H1 (cell line): ENCODE results near the gene FGF18. TPM values are rescaled to one million over a fixed set of nuclear protein-coding genes. Genes with fewer than 3 reads are reported as not detected.

Source experiments
- CTCF ChIA-PET: fragments of 300-600 bp; sonication (Branson Sonifier 250); formaldehyde crosslinking; loops from one replicate; lab custom pipeline; 2021; ENCODE audit not compliant: partially characterized antibody; lab: Charles Lee
- POLR2A ChIA-PET: fragments of 300-600 bp; sonication (Branson Sonifier 250); formaldehyde crosslinking; loops from one replicate; lab custom pipeline; 2021; ENCODE audit warnings: inconsistent platforms; ENCODE audit not compliant: partially characterized antibody; lab: Charles Lee
- DNase-seq, 2 experiments: peaks; one replicate each; pipeline versions ENCODE4 v3.0.0 to v3.0.0-alpha.2; 2010 to 2022; ENCODE audit warnings: low spot score in 2 of 2, low read depth in 1 of 2, mixed read lengths in 1 of 2
- FAIRE-seq: peaks from 2 replicates; lab custom pipeline; 2011; peaks lifted over from hg19 to GRCh38; lab: Jason Lieb, UNC
- H2AFZ ChIP-seq: 2 replicates; pipeline ENCODE4 v1.8.1; 2012; ENCODE audit warnings: low read length, inconsistent platforms
- H2AK5ac ChIP-seq: 2 replicates; pipeline ENCODE4 v1.6.1; 2013; ENCODE audit warnings: low read depth, low read length
- H2BK120ac ChIP-seq: replicated peaks from 2 replicates; pipeline ENCODE3; 2013; ENCODE audit warnings: low read depth, low read length, inconsistent platforms
- H2BK12ac ChIP-seq: 2 replicates; pipeline ENCODE4 v1.6.1; 2013; ENCODE audit warnings: low read depth, low read length
- H2BK15ac ChIP-seq: 2 replicates; pipeline ENCODE4 v1.6.1; 2013; ENCODE audit warnings: low read length
- H2BK20ac ChIP-seq: 2 replicates; pipeline ENCODE4 v1.6.1; 2013; ENCODE audit warnings: low read length
- H2BK5ac ChIP-seq: 2 replicates; pipeline ENCODE4 v1.6.1; 2013; ENCODE audit warnings: low read depth, low read length
- H3K14ac ChIP-seq: 2 replicates; pipeline ENCODE4 v1.6.1; 2013; ENCODE audit warnings: inconsistent platforms; ENCODE audit not compliant: insufficient read length
- H3K18ac ChIP-seq: 2 replicates; pipeline ENCODE4 v1.6.1; 2013; ENCODE audit warnings: low read length; ENCODE audit errors: extremely low read depth
- H3K23ac ChIP-seq: 2 replicates; pipeline ENCODE4 v1.6.1; 2013; ENCODE audit warnings: inconsistent platforms; ENCODE audit not compliant: insufficient read length
- H3K23me2 ChIP-seq: 2 replicates; pipeline ENCODE4 v1.6.1; 2013; ENCODE audit warnings: low read depth, low read length
- H3K27ac ChIP-seq: 2 replicates; pipeline ENCODE4 v1.6.1; 2011; ENCODE audit warnings: low read depth, low read length, inconsistent platforms
- H3K27me3 ChIP-seq, 4 experiments: replicated peaks in 1 of 4; 1 replicate in 1 of 4; 2 replicates in 3 of 4; pipeline versions ENCODE4 v1.6.1 to v1.8.1; 2011 to 2013; ENCODE audit warnings: low read length in 3 of 4, mild to moderate bottlenecking in 3 of 4, inconsistent platforms in 2 of 4, mixed read lengths in 2 of 4, moderate library complexity in 1 of 4; ENCODE audit not compliant: control insufficient read depth in 3 of 4, insufficient read depth in 3 of 4; ENCODE audit errors: extremely low read depth in 1 of 4
- H3K36me3 ChIP-seq, 4 experiments: 2 replicates each; pipeline versions ENCODE4 v1.6.1 to v1.8.1; 2011 to 2013; ENCODE audit warnings: mild to moderate bottlenecking in 4 of 4, low read length in 3 of 4, moderate library complexity in 2 of 4, control low read depth in 1 of 4, inconsistent platforms in 1 of 4; ENCODE audit not compliant: insufficient read depth in 4 of 4, control insufficient read depth in 2 of 4
- H3K4ac ChIP-seq: replicated peaks from 2 replicates; pipeline ENCODE3; 2013; ENCODE audit warnings: low read length, low read depth, mixed read lengths, inconsistent platforms; ENCODE audit not compliant: insufficient read length
- H3K4me1 ChIP-seq, 4 experiments: replicated peaks in 1 of 4; 1 replicate in 1 of 4; 2 replicates in 3 of 4; pipeline versions ENCODE4 v1.6.1 to v1.8.1; 2011 to 2013; ENCODE audit warnings: low read length in 3 of 4, inconsistent platforms in 2 of 4, mixed read lengths in 1 of 4; ENCODE audit not compliant: insufficient read depth in 4 of 4, control insufficient read depth in 3 of 4
- H3K4me2 ChIP-seq, 2 experiments: 2 replicates each; pipeline versions ENCODE4 v1.6.1 to v1.8.1; 2011 to 2013; ENCODE audit warnings: low read depth in 2 of 2, low read length in 2 of 2, control low read depth in 1 of 2, inconsistent platforms in 1 of 2, mild to moderate bottlenecking in 1 of 2; ENCODE audit not compliant: insufficient read depth in 1 of 2
- H3K4me3 ChIP-seq, 4 experiments: fragments of 200-600, 300-600 bp in 1 of 4; sonication (generic), shearing (Covaris generic), sonication (Bioruptor Twin) in 1 of 4; 2 replicates each; pipeline versions ENCODE4 v1.5.1 to v1.8.1; 2011 to 2016; ENCODE audit warnings: low read length in 4 of 4, low read depth in 3 of 4, control low read depth in 2 of 4, inconsistent platforms in 2 of 4, mild to moderate bottlenecking in 2 of 4, mixed read lengths in 1 of 4, moderate library complexity in 1 of 4; ENCODE audit not compliant: insufficient read depth in 2 of 4; ENCODE audit errors: extremely low read depth in 1 of 4
- H3K56ac ChIP-seq: replicated peaks from 2 replicates; pipeline ENCODE3; 2013; ENCODE audit warnings: low read depth, mild to moderate bottlenecking, mixed read lengths, low read length, inconsistent platforms; ENCODE audit not compliant: insufficient read length
- H3K79me1 ChIP-seq: 2 replicates; pipeline ENCODE4 v1.6.1; 2013; ENCODE audit warnings: low read depth, low read length, control low read depth
- H3K79me2 ChIP-seq, 2 experiments: 2 replicates each; pipeline versions ENCODE4 v1.6.1 to v1.8.1; 2012 to 2013; ENCODE audit warnings: low read length in 2 of 2, mild to moderate bottlenecking in 2 of 2, inconsistent platforms in 1 of 2; ENCODE audit not compliant: insufficient read depth in 2 of 2, control insufficient read depth in 1 of 2
- H3K9ac ChIP-seq, 4 experiments: replicated peaks in 1 of 4; 1 replicate in 1 of 4; 2 replicates in 3 of 4; pipeline versions ENCODE4 v1.6.1 to v1.8.1; 2011 to 2013; ENCODE audit warnings: low read depth in 3 of 4, low read length in 3 of 4, control low read depth in 2 of 4, mild to moderate bottlenecking in 2 of 4, moderate library complexity in 2 of 4, inconsistent platforms in 1 of 4; ENCODE audit errors: extremely low read depth in 1 of 4
- H3K9me3 ChIP-seq, 2 experiments: 2 replicates each; pipeline versions ENCODE4 v1.6.1 to v1.8.1; 2012 to 2013; ENCODE audit warnings: mild to moderate bottlenecking in 2 of 2, moderate library complexity in 2 of 2, control low read depth in 1 of 2, inconsistent platforms in 1 of 2, low read depth in 1 of 2, low read length in 1 of 2, mixed read lengths in 1 of 2; ENCODE audit not compliant: insufficient read depth in 2 of 2
- H4K20me1 ChIP-seq, 2 experiments: replicated peaks in 1 of 2; 2 replicates each; pipeline versions ENCODE3 to v1.8.1; 2011 to 2013; ENCODE audit warnings: inconsistent platforms in 2 of 2, low read length in 2 of 2, mild to moderate bottlenecking in 1 of 2; ENCODE audit not compliant: insufficient read depth in 2 of 2, control insufficient read depth in 1 of 2
- H4K5ac ChIP-seq: 2 replicates; pipeline ENCODE4 v1.6.1; 2013; ENCODE audit warnings: low read length, low read depth, mixed read lengths, inconsistent platforms; ENCODE audit not compliant: insufficient read length
- H4K8ac ChIP-seq: 2 replicates; pipeline ENCODE4 v1.8.0; 2013; ENCODE audit warnings: mild to moderate bottlenecking, moderate library complexity, low read length, inconsistent platforms; ENCODE audit not compliant: insufficient read depth; ENCODE audit errors: extremely low read depth
- H4K91ac ChIP-seq: replicated peaks from 2 replicates; pipeline ENCODE3; 2013; ENCODE audit warnings: low read length, mixed read lengths, inconsistent platforms; ENCODE audit not compliant: insufficient read length
- BACH1 ChIP-seq: IDR thresholded peaks from 2 replicates; pipeline ENCODE4 v1.6.1; 2012; ENCODE audit warnings: low read length, improper control_type of control experiment
- BCL11A ChIP-seq, 2 experiments: IDR thresholded peaks; one replicate each; pipeline ENCODE4 v1.6.1; 2011; ENCODE audit warnings: low read depth in 2 of 2, low read length in 2 of 2, mild to moderate bottlenecking in 2 of 2
- CTBP2 ChIP-seq: IDR thresholded peaks from 2 replicates; pipeline ENCODE4 v1.7.0; 2011; ENCODE audit warnings: borderline replicate concordance, mild to moderate bottlenecking, moderate library complexity, mixed read lengths, low read length; ENCODE audit not compliant: insufficient read depth, insufficient read length
- FOSL1 ChIP-seq: IDR thresholded peaks from 2 replicates; pipeline ENCODE4 v1.6.1; 2011; ENCODE audit warnings: mild to moderate bottlenecking, low read depth, low read length, moderate library complexity; ENCODE audit not compliant: insufficient read depth
- GABPA ChIP-seq: IDR thresholded peaks from 2 replicates; pipeline ENCODE4 v1.6.1; 2011; ENCODE audit warnings: mild to moderate bottlenecking, low read length, moderate library complexity, borderline replicate concordance; ENCODE audit not compliant: insufficient read depth
- POLR2A ChIP-seq, 2 experiments: IDR thresholded peaks; 1 replicate in 1 of 2; 2 replicates in 1 of 2; pipeline ENCODE4 v1.6.1; 2011; ENCODE audit warnings: low read depth in 2 of 2, low read length in 2 of 2, mild to moderate bottlenecking in 2 of 2; ENCODE audit errors: control extremely low read depth in 1 of 2
- POLR2AphosphoS5 ChIP-seq: IDR thresholded peaks from 2 replicates; pipeline ENCODE4 v1.6.1; 2011; ENCODE audit warnings: low read depth, low read length
- SIRT6 ChIP-seq: IDR thresholded peaks from one replicate; pipeline ENCODE4 v1.7.1; 2012; ENCODE audit warnings: low read length, inconsistent platforms
- SP4 ChIP-seq: IDR thresholded peaks from 2 replicates; pipeline ENCODE4 v1.6.1; 2012; ENCODE audit warnings: low read length, inconsistent platforms
- TEAD4 ChIP-seq: IDR thresholded peaks from 2 replicates; pipeline ENCODE4 v1.6.1; 2012; ENCODE audit warnings: low read depth, low read length, inconsistent platforms, mixed read lengths
- WGBS, 2 experiments: shearing (Covaris generic) in 1 of 2; methylation state at CpG; one replicate each; pipeline versions ENCODE4 v1.1.6 to v1.1.7; 2013 to 2015; ENCODE audit warnings: low lambda C conversion rate in 2 of 2, mixed read lengths in 2 of 2, inconsistent platforms in 1 of 2, low coverage in 1 of 2, missing lambda C conversion rate in 1 of 2; ENCODE audit not compliant: insufficient replicate concordance in 2 of 2, insufficient coverage in 1 of 2, insufficient read length in 1 of 2; ENCODE audit errors: extremely low coverage in 1 of 2, missing lambda C conversion rate in 1 of 2; 5-methylcytosine and 5-hydroxymethylcytosine counted together
- polyA plus RNA-seq, 7 experiments: library from polyadenylated mRNA; depleted of rRNA in 3 of 7; stranded (reverse) in 5 of 7; unstranded in 2 of 7; fragments of >200 nt in 5 of 7; fragments of 200-250 nt in 2 of 7; gene quantifications; 1 replicate in 5 of 7; 2 replicates in 1 of 7; 4 replicates in 1 of 7; pipeline versions ENCODE4 v1.2.1 to v1.2.3, GENCODE V29; 2011 to 2013; ENCODE audit warnings: missing spikeins in 2 of 7, mixed read lengths in 2 of 7
- total RNA-seq: library from RNA; stranded (reverse); fragmentation: NEBNext Ultra II Directional; extraction: Animal tissue kit (Norgen Biotek cat#: 25700); gene quantifications from 2 replicates; pipeline ENCODE4 v1.2.1, GENCODE V29; 2021

FGF18 gene
- total and polyA plus RNA-seq, 2 of the 8 experiments (the other 6 are each of a cell fraction or from before 2014, with no cell fraction given), result 0.54 to 1.3 TPM

DNA sequence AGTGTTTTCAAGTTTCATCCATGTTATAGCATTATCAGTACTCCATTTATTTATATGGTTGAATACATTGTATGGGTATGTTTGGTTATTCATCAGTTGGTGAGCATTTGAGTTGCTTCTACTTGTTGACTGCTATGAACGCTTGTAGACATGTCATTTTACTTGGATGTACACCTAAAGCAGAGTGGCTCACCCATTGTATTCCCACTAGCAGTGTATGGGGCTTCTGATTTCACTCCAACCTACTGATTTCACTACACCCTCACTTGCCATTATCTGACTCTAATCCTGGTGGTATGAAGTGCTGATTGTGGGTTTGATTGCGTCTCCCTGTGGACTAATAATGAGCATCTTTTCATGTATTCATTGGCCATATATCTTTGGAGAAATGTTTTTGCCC lies 22.3 kb upstream of the FGF18 start:
- Histone ChIP-seq H3K23me2 (no peaks in the 10 kb centered on the region), H3K9me3 (no peaks in the 10 kb centered on the region), H2AK5ac (no peak overlapping the region), H2BK20ac (no peak overlapping the region), H4K8ac (no peak overlapping the region), H3K27ac (no peak overlapping the region), H3K14ac (no peak overlapping the region), H3K18ac (no peak overlapping the region), H3K4me1 (peaks cover 0 to 5% (median 1%) of the 10 kb centered on the region in 4 experiments; a peak in 2 of 7 replicates), H2BK15ac (no peak overlapping the region), H3K23ac (no peak overlapping the region), H2BK5ac (no peak overlapping the region), H3K36me3 (peaks cover 57 to 97% (median 91%) of the 10 kb centered on the region in 4 experiments), H3K56ac (no peak overlapping the region), H4K20me1 (peaks cover 46 to 61% of the 10 kb centered on the region in 2 experiments), H3K4ac (no peak overlapping the region), H2BK12ac (no peak overlapping the region), H3K79me2 (peaks cover 69 to 98% of the 10 kb centered on the region in 2 experiments), H3K4me3 (no peak overlapping the region), H3K9ac (no peak overlapping the region), H3K79me1 (no peaks in the 10 kb centered on the region), H2BK120ac (no peak overlapping the region), H2AFZ (no peak overlapping the region), H3K27me3 (no peaks in the 10 kb centered on the region), H3K4me2 (no peak overlapping the region), H4K91ac (no peak overlapping the region), H4K5ac (no peak overlapping the region)
- WGBS, 2 experiments, result 69% methylated on average over 2 of the region's 2 CpGs; no CpG with 5 or more reads in 1 of the 2 experiments
- POLR2A ChIA-PET, result interaction anchor here (1.5 to 20.7 kb wide), 3 partner anchors 9 to 24 kb away, joined by 3 to 626 read pairs (median 187); partner anchors contain the start of gene NPM1
- DNase-seq (no peak), FAIRE-seq (no peak)
- CTCF ChIA-PET, result interaction anchor here (1.6 kb wide), 1 partner anchor 8 kb away, joined by 11 read pairs; no protein-coding TSS in a partner anchor
- TF ChIP-seq CTBP2, result no peak
- no peak for TF ChIP-seq TEAD4
- TF ChIP-seq POLR2AphosphoS5, result peak; percentile 61
- TF ChIP-seq GABPA, result no peak
- TF ChIP-seq BACH1, result no peak
- peak in 1 of 2 experiments; percentile 51; a peak in 1 of 3 replicates for TF ChIP-seq POLR2A (IDR thresholded peaks at IDR 0.05; ENCODE audit: control extremely low read depth in 1 of 2, low read depth in 2 of 2, low read length in 2 of 2)
- TF ChIP-seq SIRT6, result no peak
- no peak for TF ChIP-seq BCL11A (IDR thresholded peaks at IDR 0.05; ENCODE audit: low read depth in 2 of 2, low read length in 2 of 2)
- no peak for TF ChIP-seq FOSL1
- no peak for TF ChIP-seq SP4
